ENCODE measurements around the gene LHX6. TPM values are rescaled to one million over a fixed set of nuclear protein-coding genes. Genes with fewer than 3 reads are reported as not detected.

Gene LHX6
- total and polyA plus RNA-seq, 2 experiments from 2014 or later = 1.0 to 1.2 TPM

GRCh38 chr9:122216798-122217418 is 11.8 kb downstream of the LHX6 start:
- DNase-seq (ENCODE audit: low spot score) (peak; percentile 59), ATAC-seq (no peak)
- peaks cover 99% of the 10 kb centered on the region for H3K27me3 Mint-ChIP-seq (ENCODE audit: insufficient read depth, low read depth, poor library complexity)
- Histone ChIP-seq H2AFZ (peak overlapping the region; percentile 90), H3K27ac (ENCODE audit: low read depth) (no peak overlapping the region), H3F3A (replicated peaks; ENCODE audit: low read depth) (peaks cover 21% of the 10 kb centered on the region), H3K9me2 (ENCODE audit: insufficient read depth) (peaks cover 3% of the 10 kb centered on the region; the same call in 1 of the 2 replicates), H4K20me1 (replicated peaks; ENCODE audit: insufficient read depth) (peaks cover under 1% of the 10 kb centered on the region; the same call in 1 of the 2 replicates), H3K4me3 (peak overlapping the region; percentile 54), H3K27me3 (ENCODE audit: insufficient read depth) (peaks cover 97% of the 10 kb centered on the region), H3K4me1 (ENCODE audit: insufficient read depth) (peaks cover 47% of the 10 kb centered on the region), H3K4me2 (peak overlapping the region; percentile 84), H3K36me3 (ENCODE audit: insufficient read depth) (no peaks in the 10 kb centered on the region), H3K79me2 (replicated peaks; ENCODE audit: insufficient read depth) (no peaks in the 10 kb centered on the region)
- H3K4me1 Mint-ChIP-seq = peaks cover 45% of the 10 kb centered on the region
- H3K27ac Mint-ChIP-seq = no peak overlapping the region
- TF ChIP-seq POLR2AphosphoS5 (IDR thresholded peaks at IDR 0.05; ENCODE audit: low read depth) = no peak
- TF ChIP-seq EZH2phosphoT487 (IDR thresholded peaks at IDR 0.05; ENCODE audit: unreplicated experiment) = peak; percentile 84
- peak; percentile 61; the same call in 1 of the 2 replicates for TF ChIP-seq NANOG (IDR thresholded peaks at IDR 0.05; ENCODE audit: borderline replicate concordance)
- no peaks in the 10 kb centered on the region for H3K36me3 Mint-ChIP-seq (ENCODE audit: low read depth)
- H3K4me3 Mint-ChIP-seq = peak overlapping the region; percentile 69
- peaks cover 7% of the 10 kb centered on the region for H3K9me3 Mint-ChIP-seq

GRCh38 chr9:122216138-122216797 is 12.5 kb downstream of the LHX6 start:
- Histone ChIP-seq H3K4me1 (ENCODE audit: insufficient read depth) (peaks cover 41% of the 10 kb centered on the region), H4K20me1 (replicated peaks; ENCODE audit: insufficient read depth) (no peaks in the 10 kb centered on the region), H3F3A (replicated peaks; ENCODE audit: low read depth) (peaks cover 21% of the 10 kb centered on the region), H3K9me2 (ENCODE audit: insufficient read depth) (peaks cover 3% of the 10 kb centered on the region; the same call in 1 of the 2 replicates), H3K36me3 (ENCODE audit: insufficient read depth) (no peaks in the 10 kb centered on the region), H3K79me2 (replicated peaks; ENCODE audit: insufficient read depth) (no peaks in the 10 kb centered on the region), H3K27ac (ENCODE audit: low read depth) (no peak overlapping the region), H3K4me2 (peak overlapping the region; percentile 84), H3K4me3 (peak overlapping the region; percentile 54), H2AFZ (peak overlapping the region; percentile 83), H3K27me3 (ENCODE audit: insufficient read depth) (peaks cover 97% of the 10 kb centered on the region)
- Mint-ChIP-seq H3K4me3 (peak overlapping the region; percentile 69), H3K9me3 (peaks cover 7% of the 10 kb centered on the region), H3K27ac (no peak overlapping the region), H3K4me1 (peaks cover 39% of the 10 kb centered on the region), H3K36me3 (ENCODE audit: low read depth) (no peaks in the 10 kb centered on the region), H3K27me3 (ENCODE audit: insufficient read depth, low read depth, poor library complexity) (peaks cover 99% of the 10 kb centered on the region)
- ATAC-seq (no peak), DNase-seq (ENCODE audit: low spot score) (peak; percentile 66)
- peak; percentile 73 for TF ChIP-seq EZH2 (IDR thresholded peaks at IDR 0.05; ENCODE audit: low read depth, unreplicated experiment)
- TF ChIP-seq NANOG (IDR thresholded peaks at IDR 0.05; ENCODE audit: borderline replicate concordance) = no peak

- Histone ChIP-seq H3K4me1 (ENCODE audit: insufficient read depth) (peaks cover 35% of the 10 kb centered on the region), H3K27me3 (ENCODE audit: insufficient read depth) (peaks cover 97% of the 10 kb centered on the region), H3K79me2 (replicated peaks; ENCODE audit: insufficient read depth) (no peaks in the 10 kb centered on the region), H3K9me2 (ENCODE audit: insufficient read depth) (peaks cover 3% of the 10 kb centered on the region; the same call in 1 of the 2 replicates), H3K36me3 (ENCODE audit: insufficient read depth) (no peaks in the 10 kb centered on the region), H2AFZ (no peak overlapping the region), H3K4me2 (no peak overlapping the region), H3K27ac (ENCODE audit: low read depth) (no peak overlapping the region), H3F3A (replicated peaks; ENCODE audit: low read depth) (peaks cover 21% of the 10 kb centered on the region), H3K4me3 (no peak overlapping the region), H4K20me1 (replicated peaks; ENCODE audit: insufficient read depth) (no peaks in the 10 kb centered on the region)
- Mint-ChIP-seq H3K4me3 (no peak overlapping the region), H3K27me3 (ENCODE audit: insufficient read depth, low read depth, poor library complexity) (peaks cover 95% of the 10 kb centered on the region), H3K9me3 (peaks cover 7% of the 10 kb centered on the region), H3K4me1 (peaks cover 38% of the 10 kb centered on the region), H3K36me3 (ENCODE audit: low read depth) (no peaks in the 10 kb centered on the region), H3K27ac (no peak overlapping the region)
- TF ChIP-seq EZH2phosphoT487 (IDR thresholded peaks at IDR 0.05; ENCODE audit: unreplicated experiment) (no peak), STAT1 (IDR thresholded peaks at IDR 0.05; ENCODE audit: unreplicated experiment) (no peak), CREB1 (CRISPR knock-in tag; IDR thresholded peaks at IDR 0.05; ENCODE audit: low read depth) (no peak), POLR2AphosphoS5 (IDR thresholded peaks at IDR 0.05; ENCODE audit: low read depth) (no peak), EZH2 (IDR thresholded peaks at IDR 0.05; ENCODE audit: low read depth, unreplicated experiment) (no peak), CTCF (conservative IDR thresholded peaks at IDR 0.05; ENCODE audit: low read depth in 2 of 2) (no peak), ZNF331 (CRISPR knock-in tag; IDR thresholded peaks at IDR 0.05; ENCODE audit: low read depth) (no peak)
- ATAC-seq (no peak), DNase-seq (ENCODE audit: low spot score) (no peak)
Observed at GRCh38 chr9:122215663-122216062, 13.1 kb downstream of the LHX6 start.

Measured in GM23338 (cell line).